SW480 (cell line): ENCODE data around the gene HABP2.

ENCODE experiments used
- DNase-seq: peaks from one replicate; pipeline ENCODE4 v3.0.0-alpha.2; 2016; ENCODE audit warnings: low spot score

The HABP2 gene

GRCh38 chr10:113631684-113632367 lies 79.0 kb downstream of the HABP2 start:
- DNase-seq = no peak
